Bone marrow (tissue), 2 donors: ENCODE results near the gene MTERF4.

Source experiments
- DNase-seq, 2 donors: peaks; one replicate each; lab custom pipeline; 2025; lab: John Stamatoyannopoulos, UW

Gene MTERF4

GRCh38 chr2:241088376-241088775, 13.7 kb downstream of the MTERF4 start:
- no peak for DNase-seq

- DNase-seq = no peak
These were observed 14.4 kb downstream of the MTERF4 start for GRCh38 chr2:241087420-241088268.

- DNase-seq = no peak
These were observed 17.1 kb downstream of the MTERF4 start for GRCh38 chr2:241084856-241085444.

- no peak for DNase-seq
These were observed 19.0 kb downstream of the MTERF4 start for GRCh38 chr2:241083091-241083415.

GRCh38 chr2:241082341-241083090, 19.6 kb downstream of the MTERF4 start:
- no peak for DNase-seq

- DNase-seq = no peak
These were observed 20.3 kb downstream of the MTERF4 start for GRCh38 chr2:241081643-241082340.

- DNase-seq = no peak
These were observed 20.9 kb downstream of the MTERF4 start for GRCh38 chr2:241081190-241081642.

GRCh38 chr2:241080405-241081189, 21.5 kb downstream of the MTERF4 start:
- DNase-seq = no peak

GRCh38 chr2:241074901-241075540, 27.1 kb downstream of the MTERF4 start:
- DNase-seq = no peak

GRCh38 chr2:241074065-241074818, 27.8 kb downstream of the MTERF4 start:
- DNase-seq = no peak

GRCh38 chr2:241073166-241074064, 28.7 kb downstream of the MTERF4 start:
- no peak for DNase-seq

- no peak for DNase-seq
These were observed 29.4 kb downstream of the MTERF4 start for GRCh38 chr2:241072553-241073165.

GRCh38 chr2:241072151-241072550, 29.9 kb downstream of the MTERF4 start:
- DNase-seq = no peak

- DNase-seq = no peak
These were observed 30.4 kb downstream of the MTERF4 start for GRCh38 chr2:241071677-241072111.

GRCh38 chr2:241070811-241071676, 31.0 kb downstream of the MTERF4 start:
- DNase-seq = no peak

- no peak for DNase-seq
These were observed 31.7 kb downstream of the MTERF4 start for GRCh38 chr2:241070361-241070760.

- no peak for DNase-seq
These were observed 32.2 kb downstream of the MTERF4 start for GRCh38 chr2:241069821-241070281.
